ENCODE measurements around the gene RANGAP1. TPM values are rescaled to one million over a fixed set of nuclear protein-coding genes. Genes with fewer than 3 reads are reported as not detected.

Gene RANGAP1
- total RNA-seq, 1 experiment from 2014 or later, result 240 TPM

GRCh38 chr22:41241133-41241676, 44.8 kb downstream of the RANGAP1 start:
- in situ Hi-C loops (cut with HindIII; ENCODE audit: low sequenced_read_pairs), result no loop called here
- DNase-seq (ENCODE audit: low spot score), result no peak

GRCh38 chr22:41240377-41241132, 45.4 kb downstream of the RANGAP1 start, which contains the start of gene CHADL:
CHADL (minus strand) TSS chr22:41240931; CDS start chr22:41240881, 50 bp downstream.
- DNase-seq (ENCODE audit: low spot score), result peak; percentile 32
- in situ Hi-C loops (cut with HindIII; ENCODE audit: low sequenced_read_pairs), result no loop called here

- DNase-seq (ENCODE audit: low spot score), result no peak
- in situ Hi-C loops (cut with HindIII; ENCODE audit: low sequenced_read_pairs), result no loop called here
Measured at GRCh38 chr22:41239443-41240128, 46.4 kb downstream of the RANGAP1 start.

GRCh38 chr22:41238570-41239442, 47.2 kb downstream of the RANGAP1 start:
- in situ Hi-C loops (cut with HindIII; ENCODE audit: low sequenced_read_pairs), result no loop called here
- DNase-seq (ENCODE audit: low spot score), result no peak

GRCh38 chr22:41237707-41238569, 48.0 kb downstream of the RANGAP1 start:
- peak; percentile 63 for DNase-seq (ENCODE audit: low spot score)
- in situ Hi-C loops (cut with HindIII; ENCODE audit: low sequenced_read_pairs), result no loop called here

- no peak for DNase-seq (ENCODE audit: low spot score)
Measured at GRCh38 chr22:41237036-41237706, 48.8 kb downstream of the RANGAP1 start.

GRCh38 chr22:41234815-41235695, 50.9 kb downstream of the RANGAP1 start:
- DNase-seq (ENCODE audit: low spot score), result peak; percentile 56
- in situ Hi-C loops (cut with HindIII; ENCODE audit: low sequenced_read_pairs), result no loop called here

More at GRCh38 chr22:41237036-41237706, 48.8 kb downstream of the RANGAP1 start:
- in situ Hi-C loops (cut with HindIII; ENCODE audit: low sequenced_read_pairs), result no loop called here

GRCh38 chr22:41231369-41231768, 54.6 kb downstream of the RANGAP1 start:
- DNase-seq (ENCODE audit: low spot score), result no peak
- in situ Hi-C loops (cut with HindIII; ENCODE audit: low sequenced_read_pairs), result no loop called here

GRCh38 chr22:41230401-41230785, 55.6 kb downstream of the RANGAP1 start:
- no peak for DNase-seq (ENCODE audit: low spot score)
- in situ Hi-C loops (cut with HindIII; ENCODE audit: low sequenced_read_pairs), result no loop called here

GRCh38 chr22:41229730-41230400, 56.1 kb downstream of the RANGAP1 start:
- DNase-seq (ENCODE audit: low spot score), result no peak
- in situ Hi-C loops (cut with HindIII; ENCODE audit: low sequenced_read_pairs), result no loop called here

GRCh38 chr22:41229215-41229614, 56.8 kb downstream of the RANGAP1 start:
- no peak for DNase-seq (ENCODE audit: low spot score)
- in situ Hi-C loops (cut with HindIII; ENCODE audit: low sequenced_read_pairs), result no loop called here

GRCh38 chr22:41226723-41227655, 59.0 kb downstream of the RANGAP1 start:
- in situ Hi-C loops (cut with HindIII; ENCODE audit: low sequenced_read_pairs), result no loop called here
- DNase-seq (ENCODE audit: low spot score), result no peak

GRCh38 chr22:41223535-41223934, 62.5 kb downstream of the RANGAP1 start:
- in situ Hi-C loops (cut with HindIII; ENCODE audit: low sequenced_read_pairs), result no loop called here
- no peak for DNase-seq (ENCODE audit: low spot score)

- no peak for DNase-seq (ENCODE audit: low spot score)
- in situ Hi-C loops (cut with HindIII; ENCODE audit: low sequenced_read_pairs), result no loop called here
Measured at GRCh38 chr22:41222846-41223507, 63.0 kb downstream of the RANGAP1 start.

GRCh38 chr22:41217553-41218157, 68.3 kb downstream of the RANGAP1 start:
- in situ Hi-C loops (cut with HindIII; ENCODE audit: low sequenced_read_pairs), result no loop called here
- no peak for DNase-seq (ENCODE audit: low spot score)
